Kidney capillary endothelial cell (primary cell): ENCODE measurements around the gene ZNF444.
"Not testable (repeated sequence)": the region's sequence is repeated elsewhere in the genome, so short reads cannot be mapped to it uniquely, and the experiment has no call there.

Experiments used
- DNase-seq: peaks from one replicate; pipeline ENCODE4 v3.0.0-alpha.2; 2018; ENCODE audit warnings: low spot score

The ZNF444 gene

GRCh38 chr19:56177564-56178243 lies 36.6 kb downstream of the ZNF444 start:
- DNase-seq: no peak

GRCh38 chr19:56189785-56190184 lies 48.7 kb downstream of the ZNF444 start:
- no peak for DNase-seq

- DNase-seq: no peak
These were observed 50.0 kb downstream of the ZNF444 start for GRCh38 chr19:56191115-56191514.

- DNase-seq: no peak
These were observed 50.6 kb downstream of the ZNF444 start for GRCh38 chr19:56191711-56192110.

- DNase-seq: no peak
These were observed 53.0 kb downstream of the ZNF444 start for GRCh38 chr19:56193981-56194640.

GRCh38 chr19:56197646-56198045 lies 56.6 kb downstream of the ZNF444 start, which contains the start of gene ZSCAN5B:
Gene ZSCAN5B, minus strand, starts transcription at chr19:56197783. Its CDS starts 4,731 bp downstream, at chr19:56193052.
- not testable (repeated sequence) for DNase-seq

- DNase-seq: no peak
These were observed 58.6 kb downstream of the ZNF444 start for GRCh38 chr19:56199687-56200086.

GRCh38 chr19:56201973-56202372 lies 60.9 kb downstream of the ZNF444 start, which contains the start of gene ZSCAN5C:
Gene ZSCAN5C, plus strand, starts transcription at chr19:56202273. Its CDS starts 3,641 bp downstream, at chr19:56205914.
- no peak for DNase-seq

GRCh38 chr19:56207581-56207980 lies 66.5 kb downstream of the ZNF444 start:
- not testable (repeated sequence) for DNase-seq

GRCh38 chr19:56209091-56209490 lies 68.0 kb downstream of the ZNF444 start:
- DNase-seq: no peak

- DNase-seq: not testable (repeated sequence)
These were observed 68.9 kb downstream of the ZNF444 start for GRCh38 chr19:56210036-56210435.
